GM12872 (cell line): ENCODE measurements around the gene GARIN5A.

Experiments used
- CTCF ChIP-seq: IDR thresholded peaks from 3 replicates; pipeline ENCODE4 v1.5.1; 2011; ENCODE audit warnings: low read depth, mild to moderate bottlenecking, low read length, moderate library complexity; ENCODE audit not compliant: insufficient read depth

The GARIN5A gene

GRCh38 chr19:50450369-50451222 is 26.1 kb downstream of the GARIN5A start:
- no peak for TF ChIP-seq CTCF

- no peak for TF ChIP-seq CTCF
Observed at GRCh38 chr19:50449236-50449899, 27.3 kb downstream of the GARIN5A start.

GRCh38 chr19:50447750-50448149 is 28.9 kb downstream of the GARIN5A start:
- no peak for TF ChIP-seq CTCF

GRCh38 chr19:50447053-50447452 is 29.6 kb downstream of the GARIN5A start:
- no peak for TF ChIP-seq CTCF

- no peak for TF ChIP-seq CTCF
Observed at GRCh38 chr19:50444059-50444458, 32.6 kb downstream of the GARIN5A start.

- no peak for TF ChIP-seq CTCF
Observed at GRCh38 chr19:50437862-50438449, 38.7 kb downstream of the GARIN5A start.

GRCh38 chr19:50435627-50436026 is 41.0 kb downstream of the GARIN5A start:
- no peak for TF ChIP-seq CTCF
